PC-9 (cell line): ENCODE results near the gene PKD1L1. TPM values are rescaled to one million over a fixed set of nuclear protein-coding genes. Genes with fewer than 3 reads are reported as not detected.

Experiments
- Bru-seq: library from RNA; stranded (reverse); fragments of 400-500 nt; gene quantifications from one replicate; lab custom pipeline; 2021; lab: Mats Ljungman, UMichigan
- BruChase-seq, 2 experiments: library from RNA; stranded (reverse); fragments of 400-500 nt; gene quantifications; one replicate each; lab custom pipeline; 2021; lab: Mats Ljungman, UMichigan
- BruUV-seq: library from RNA; stranded (reverse); fragments of 400-500 nt; replicated peaks from 2 replicates; lab custom pipeline; 2021; lab: Mats Ljungman, UMichigan
- CTCF ChIA-PET: fragments of 300-600 bp; sonication (Branson Sonifier 250); formaldehyde crosslinking; loops from one replicate; lab custom pipeline; 2022; ENCODE audit warnings: antibody characterized with exemption; lab: Charles Lee
- POLR2A ChIA-PET: fragments of 300-600 bp; sonication (Branson Sonifier 250); formaldehyde crosslinking; loops from one replicate; lab custom pipeline; 2022; ENCODE audit warnings: antibody characterized with exemption; ENCODE audit not compliant: unreplicated experiment; lab: Charles Lee
- DNase-seq, 2 experiments: peaks; one replicate each; pipeline versions ENCODE4 v3.0.0 to v3.0.0-alpha.2; 2015 to 2022; ENCODE audit warnings: mixed read lengths in 1 of 2
- H2AFZ ChIP-seq: fragments of 200-600 bp; sonication (generic); 2 replicates; pipeline ENCODE4 v1.8.1; 2017; ENCODE audit warnings: antibody characterized with exemption
- H3F3A ChIP-seq: fragments of 200-600 bp; sonication (generic); 2 replicates; pipeline ENCODE4 v1.8.1; 2017; ENCODE audit warnings: antibody characterized with exemption, mild to moderate bottlenecking, low read depth; ENCODE audit not compliant: insufficient read depth
- H3K27ac ChIP-seq: fragments of 200-600 bp; sonication (generic); 2 replicates; pipeline ENCODE4 v1.6.1; 2016; ENCODE audit warnings: mixed run types
- H3K27me3 ChIP-seq: fragments of 200-600 bp; sonication (generic); 2 replicates; pipeline ENCODE4 v1.6.1; 2016; ENCODE audit warnings: low read depth, mixed run types; ENCODE audit not compliant: insufficient read depth
- H3K36me3 ChIP-seq: fragments of 200-600 bp; sonication (generic); 2 replicates; pipeline ENCODE4 v1.6.1; 2016; ENCODE audit warnings: low read depth, mixed run types
- H3K4me1 ChIP-seq: fragments of 200-600 bp; sonication (generic); replicated peaks from 2 replicates; pipeline ENCODE4 v1.6.1; 2016; ENCODE audit warnings: mixed run types; ENCODE audit not compliant: insufficient read depth
- H3K4me2 ChIP-seq: fragments of 200-600 bp; sonication (generic); 2 replicates; pipeline ENCODE4 v1.6.1; 2017; ENCODE audit warnings: mixed run types
- H3K4me3 ChIP-seq: fragments of 200-600 bp; sonication (generic); 2 replicates; pipeline ENCODE4 v1.6.1; 2016; ENCODE audit warnings: mixed run types
- H3K79me2 ChIP-seq: fragments of 200-600 bp; sonication (generic); 2 replicates; pipeline ENCODE4 v1.6.1; 2017; ENCODE audit warnings: low read depth, mixed run types
- H3K9me2 ChIP-seq: fragments of 200-600 bp; sonication (generic); 2 replicates; pipeline ENCODE4 v1.8.1; 2017; ENCODE audit warnings: mild to moderate bottlenecking; ENCODE audit not compliant: insufficient read depth
- H3K9me3 ChIP-seq: fragments of 200-600 bp; sonication (generic); 2 replicates; pipeline ENCODE4 v1.8.1; 2016; ENCODE audit warnings: low read depth; ENCODE audit not compliant: insufficient read depth
- H4K20me1 ChIP-seq: fragments of 200-600 bp; sonication (generic); 2 replicates; pipeline ENCODE4 v1.8.1; 2017; ENCODE audit not compliant: insufficient read depth
- EZH2 ChIP-seq: fragments of 200-600 bp; sonication (generic); IDR thresholded peaks from 2 replicates; pipeline ENCODE4 v1.8.0; 2017; ENCODE audit warnings: antibody characterized with exemption, low read depth
- intact Hi-C: fragments of 100-400 bp; cut with micrococcal nuclease; formaldehyde crosslinking; loops from one replicate; pipeline ENCODE4 v1.10.0; 2022; ENCODE audit not compliant: unreplicated experiment
- long read RNA-seq: library from polyadenylated mRNA; stranded (forward); transcript quantifications from one replicate; pipeline ENCODE4 v2.0.0, GENCODE V29; 2022
- total RNA-seq: library from RNA; stranded (reverse); gene quantifications from 2 replicates; pipeline ENCODE4 v1.2.3, GENCODE V29; 2021
- TF ChIP-seq, protein P1 (sequence below): fragments of 200-600 bp; sonication (generic); conservative IDR thresholded peaks from 2 replicates; pipeline ENCODE4 v1.6.1; 2017; ENCODE audit warnings: mixed run types, antibody characterized with exemption, mild to moderate bottlenecking, moderate library complexity

Gene PKD1L1, protein sequence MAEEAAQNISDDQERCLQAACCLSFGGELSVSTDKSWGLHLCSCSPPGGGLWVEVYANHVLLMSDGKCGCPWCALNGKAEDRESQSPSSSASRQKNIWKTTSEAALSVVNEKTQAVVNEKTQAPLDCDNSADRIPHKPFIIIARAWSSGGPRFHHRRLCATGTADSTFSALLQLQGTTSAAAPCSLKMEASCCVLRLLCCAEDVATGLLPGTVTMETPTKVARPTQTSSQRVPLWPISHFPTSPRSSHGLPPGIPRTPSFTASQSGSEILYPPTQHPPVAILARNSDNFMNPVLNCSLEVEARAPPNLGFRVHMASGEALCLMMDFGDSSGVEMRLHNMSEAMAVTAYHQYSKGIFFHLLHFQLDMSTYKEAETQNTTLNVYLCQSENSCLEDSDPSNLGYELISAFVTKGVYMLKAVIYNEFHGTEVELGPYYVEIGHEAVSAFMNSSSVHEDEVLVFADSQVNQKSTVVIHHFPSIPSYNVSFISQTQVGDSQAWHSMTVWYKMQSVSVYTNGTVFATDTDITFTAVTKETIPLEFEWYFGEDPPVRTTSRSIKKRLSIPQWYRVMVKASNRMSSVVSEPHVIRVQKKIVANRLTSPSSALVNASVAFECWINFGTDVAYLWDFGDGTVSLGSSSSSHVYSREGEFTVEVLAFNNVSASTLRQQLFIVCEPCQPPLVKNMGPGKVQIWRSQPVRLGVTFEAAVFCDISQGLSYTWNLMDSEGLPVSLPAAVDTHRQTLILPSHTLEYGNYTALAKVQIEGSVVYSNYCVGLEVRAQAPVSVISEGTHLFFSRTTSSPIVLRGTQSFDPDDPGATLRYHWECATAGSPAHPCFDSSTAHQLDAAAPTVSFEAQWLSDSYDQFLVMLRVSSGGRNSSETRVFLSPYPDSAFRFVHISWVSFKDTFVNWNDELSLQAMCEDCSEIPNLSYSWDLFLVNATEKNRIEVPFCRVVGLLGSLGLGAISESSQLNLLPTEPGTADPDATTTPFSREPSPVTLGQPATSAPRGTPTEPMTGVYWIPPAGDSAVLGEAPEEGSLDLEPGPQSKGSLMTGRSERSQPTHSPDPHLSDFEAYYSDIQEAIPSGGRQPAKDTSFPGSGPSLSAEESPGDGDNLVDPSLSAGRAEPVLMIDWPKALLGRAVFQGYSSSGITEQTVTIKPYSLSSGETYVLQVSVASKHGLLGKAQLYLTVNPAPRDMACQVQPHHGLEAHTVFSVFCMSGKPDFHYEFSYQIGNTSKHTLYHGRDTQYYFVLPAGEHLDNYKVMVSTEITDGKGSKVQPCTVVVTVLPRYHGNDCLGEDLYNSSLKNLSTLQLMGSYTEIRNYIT (N-terminal part only)
- total RNA-seq: 0.07 and 0.08 TPM in 2 replicates
- Bru-seq, nascent RNA: percentile 16 among the genes with signal in this experiment
- percentile 19 among the genes with signal in this experiment for BruChase-seq, experiment 1, labeled RNA remaining after a 2-hour chase
- percentile 13 among the genes with signal in this experiment for BruChase-seq, experiment 2, labeled RNA remaining after a 6-hour chase
- long read RNA-seq: 0 reads

DNA sequence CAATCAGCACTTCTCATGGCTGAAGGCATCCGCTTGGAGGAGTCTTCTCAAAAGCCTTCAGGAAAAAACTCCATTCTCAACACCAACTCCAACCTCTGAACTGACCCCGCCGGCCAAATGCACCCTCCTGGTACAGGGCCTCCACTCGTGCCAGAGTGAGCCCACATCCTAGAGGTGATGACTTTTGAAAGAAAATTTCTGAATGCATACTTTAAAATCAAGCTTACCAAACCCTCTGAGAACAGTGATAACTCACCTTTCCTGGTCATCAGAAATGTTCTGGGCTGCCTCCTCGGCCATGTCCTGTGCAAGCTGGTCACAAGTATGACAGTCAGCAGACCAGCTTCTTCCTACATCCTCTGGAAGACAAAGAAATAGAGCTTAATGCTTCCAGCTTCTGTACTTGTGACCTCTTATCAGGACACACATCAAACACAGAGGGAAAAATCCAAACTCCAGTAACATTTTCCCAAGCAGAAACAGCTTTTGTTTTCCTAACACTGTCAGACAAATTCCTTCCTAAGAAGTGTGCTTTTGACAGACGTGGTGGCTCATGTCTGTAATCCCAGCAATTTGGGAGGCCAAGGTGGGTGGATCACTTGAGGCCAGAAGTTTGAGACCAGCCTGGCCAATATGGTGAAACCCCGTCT is at the start of gene PKD1L1:
TSS of gene PKD1L1 (minus strand) at position 326 of the 650 bp plus-strand sequence. CDS start at position 300, 26 bp downstream.
- POLR2A ChIA-PET: no interaction called here

DNA sequence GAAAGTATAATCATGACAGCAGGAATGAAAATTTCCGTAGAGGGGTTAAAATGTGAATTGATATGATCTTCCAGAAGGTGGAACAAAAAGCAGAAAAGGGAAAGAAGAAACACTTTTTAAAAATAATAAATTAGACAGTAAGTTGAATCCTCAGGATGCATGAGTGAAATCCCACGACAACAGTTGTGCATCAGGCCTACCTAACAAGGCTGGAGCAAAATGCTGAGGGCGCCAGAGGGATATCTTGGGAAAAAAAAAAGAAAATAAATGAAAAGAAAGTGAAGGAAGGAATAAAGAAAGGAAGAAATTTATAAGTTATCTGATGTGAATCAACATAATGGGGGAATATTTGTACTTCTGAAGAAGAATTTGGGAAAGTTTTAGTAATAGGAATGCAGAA is 44.2 kb upstream of the PKD1L1 start:
- TF ChIP-seq, protein P1, sequence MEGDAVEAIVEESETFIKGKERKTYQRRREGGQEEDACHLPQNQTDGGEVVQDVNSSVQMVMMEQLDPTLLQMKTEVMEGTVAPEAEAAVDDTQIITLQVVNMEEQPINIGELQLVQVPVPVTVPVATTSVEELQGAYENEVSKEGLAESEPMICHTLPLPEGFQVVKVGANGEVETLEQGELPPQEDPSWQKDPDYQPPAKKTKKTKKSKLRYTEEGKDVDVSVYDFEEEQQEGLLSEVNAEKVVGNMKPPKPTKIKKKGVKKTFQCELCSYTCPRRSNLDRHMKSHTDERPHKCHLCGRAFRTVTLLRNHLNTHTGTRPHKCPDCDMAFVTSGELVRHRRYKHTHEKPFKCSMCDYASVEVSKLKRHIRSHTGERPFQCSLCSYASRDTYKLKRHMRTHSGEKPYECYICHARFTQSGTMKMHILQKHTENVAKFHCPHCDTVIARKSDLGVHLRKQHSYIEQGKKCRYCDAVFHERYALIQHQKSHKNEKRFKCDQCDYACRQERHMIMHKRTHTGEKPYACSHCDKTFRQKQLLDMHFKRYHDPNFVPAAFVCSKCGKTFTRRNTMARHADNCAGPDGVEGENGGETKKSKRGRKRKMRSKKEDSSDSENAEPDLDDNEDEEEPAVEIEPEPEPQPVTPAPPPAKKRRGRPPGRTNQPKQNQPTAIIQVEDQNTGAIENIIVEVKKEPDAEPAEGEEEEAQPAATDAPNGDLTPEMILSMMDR: no peak; the same call in 1 of the 2 replicates
- no peak for TF ChIP-seq EZH2
- peak overlapping the region; percentile 77 for H3K4me2 ChIP-seq
- intact Hi-C loops: no loop called here
- peaks cover 9% of the 10 kb centered on the region for H3K4me1 ChIP-seq
- no peaks in the 10 kb centered on the region for H3K36me3 ChIP-seq
- peak overlapping the region; percentile 43 for H3K27ac ChIP-seq
- ChIA-PET POLR2A (no interaction called here), CTCF (interaction anchor here (0.6 to 2.1 kb wide), 7 partner anchors 8 to 162 kb away, joined by 3 to 17 read pairs (median 6); no protein-coding TSS in a partner anchor)
- H3F3A ChIP-seq: peaks cover 12% of the 10 kb centered on the region
- peak overlapping the region; percentile 61 for H3K4me3 ChIP-seq
- no peaks in the 10 kb centered on the region for H3K9me3 ChIP-seq
- H3K9me2 ChIP-seq: no peaks in the 10 kb centered on the region
- no peak for DNase-seq
- no peaks in the 10 kb centered on the region for H3K79me2 ChIP-seq
- peak overlapping the region; percentile 78 for H2AFZ ChIP-seq
- no TSS peak for BruUV-seq
- H4K20me1 ChIP-seq: no peaks in the 10 kb centered on the region
- H3K27me3 ChIP-seq: no peaks in the 10 kb centered on the region

More for the DNA sequence above, at the start of gene PKD1L1:
- peaks cover 20% of the 10 kb centered on the region for H3F3A ChIP-seq
- CTCF ChIA-PET: interaction anchor here (0.5 kb wide), 1 partner anchor 144 kb away, joined by 6 read pairs; no protein-coding TSS in a partner anchor
- no peak within 1 kb of the TSS for H3K27ac ChIP-seq
- no peak within 1 kb of the TSS for H3K4me2 ChIP-seq
- intact Hi-C loops: loop anchor here (5.0 to 10.0 kb wide), 3 partner anchors 123 to 929 kb away; no protein-coding TSS in a partner anchor
- H3K4me3 ChIP-seq: no peak within 1 kb of the TSS
- no peaks in the 10 kb centered on the region for H4K20me1 ChIP-seq
- no peaks in the 10 kb centered on the region for H3K9me2 ChIP-seq
- DNase-seq: no peak
- peaks cover 26% of the 10 kb centered on the region for H3K4me1 ChIP-seq
- no peak within 1 kb of the TSS for H2AFZ ChIP-seq
- H3K27me3 ChIP-seq: no peaks in the 10 kb centered on the region
- H3K79me2 ChIP-seq: no peaks in the 10 kb centered on the region
- no peaks in the 10 kb centered on the region for H3K9me3 ChIP-seq
- no TSS peak for BruUV-seq
- H3K36me3 ChIP-seq: no peaks in the 10 kb centered on the region
- TF ChIP-seq, protein P1: no peak
- TF ChIP-seq EZH2: no peak
